Measurements from ENCODE around the gene NBAS.
"Not testable (repeated sequence)": the region's sequence is repeated elsewhere in the genome, so short reads cannot be mapped to it uniquely, and the experiment has no call there.

The NBAS gene

GRCh38 chr2:15520346-15520745 is 40.8 kb downstream of the NBAS start:
- DNase-seq, result no peak

GRCh38 chr2:15518759-15519158 is 42.4 kb downstream of the NBAS start:
- not testable (repeated sequence) for DNase-seq

GRCh38 chr2:15517793-15518192 is 43.3 kb downstream of the NBAS start:
- no peak for DNase-seq

GRCh38 chr2:15511686-15512085 is 49.4 kb downstream of the NBAS start:
- no peak for DNase-seq

- DNase-seq, result no peak
Measured at GRCh38 chr2:15510552-15510951, 50.6 kb downstream of the NBAS start.

GRCh38 chr2:15510131-15510530 is 51.0 kb downstream of the NBAS start:
- no peak for DNase-seq

- DNase-seq, result no peak
Measured at GRCh38 chr2:15507697-15508096, 53.4 kb downstream of the NBAS start.

- no peak for DNase-seq
Measured at GRCh38 chr2:15507061-15507460, 54.1 kb downstream of the NBAS start.

- DNase-seq, result no peak
Measured at GRCh38 chr2:15506229-15506819, 54.8 kb downstream of the NBAS start.

- DNase-seq, result no peak
Measured at GRCh38 chr2:15504882-15505663, 56.1 kb downstream of the NBAS start.

- not testable (repeated sequence) for DNase-seq
Measured at GRCh38 chr2:15499251-15499650, 61.9 kb downstream of the NBAS start.

- DNase-seq, result no peak
Measured at GRCh38 chr2:15498554-15498953, 62.6 kb downstream of the NBAS start.

GRCh38 chr2:15494877-15495276 is 66.3 kb downstream of the NBAS start:
- DNase-seq, result no peak

GRCh38 chr2:15492773-15493325 is 68.3 kb downstream of the NBAS start:
- no peak for DNase-seq

GRCh38 chr2:15486770-15487169 is 74.4 kb downstream of the NBAS start:
- DNase-seq, result no peak

GRCh38 chr2:15485949-15486348 is 75.2 kb downstream of the NBAS start:
- DNase-seq, result no peak

GRCh38 chr2:15481000-15481399 is 80.1 kb downstream of the NBAS start:
- DNase-seq, result no peak

GRCh38 chr2:15480552-15480951 is 80.6 kb downstream of the NBAS start:
- no peak for DNase-seq

GRCh38 chr2:15472876-15473275 is 88.3 kb downstream of the NBAS start:
- no peak for DNase-seq

GRCh38 chr2:15472133-15472532 is 89.0 kb downstream of the NBAS start:
- DNase-seq, result no peak

GRCh38 chr2:15471606-15472005 is 89.5 kb downstream of the NBAS start:
- no peak for DNase-seq

- DNase-seq, result no peak
Measured at GRCh38 chr2:15460112-15460620, 101.0 kb downstream of the NBAS start.

- DNase-seq, result no peak
Measured at GRCh38 chr2:15458277-15458676, 102.9 kb downstream of the NBAS start.

- DNase-seq, result no peak
Measured at GRCh38 chr2:15457868-15458267, 103.3 kb downstream of the NBAS start.

Measured in left hindlimb (tissue), 1 donor.